Glutamatergic neuron (in vitro differentiated cells): ENCODE data around the gene APOOL. TPM values are rescaled to one million over a fixed set of nuclear protein-coding genes. Genes with fewer than 3 reads are reported as not detected.

Experiments
- DNase-seq: peaks from one replicate; pipeline ENCODE4 v3.0.0; 2022
- H3K27ac Mint-ChIP-seq: one replicate; pipeline ENCODE4 v1.8.0; 2020; ENCODE audit warnings: mild to moderate bottlenecking, mixed read lengths, inconsistent platforms; ENCODE audit not compliant: unreplicated experiment
- H3K27me3 Mint-ChIP-seq: one replicate; pipeline ENCODE4 v1.8.0; 2020; ENCODE audit warnings: mild to moderate bottlenecking, moderate library complexity, mixed read lengths, inconsistent platforms; ENCODE audit not compliant: unreplicated experiment
- H3K36me3 Mint-ChIP-seq: one replicate; pipeline ENCODE4 v1.8.0; 2020; ENCODE audit warnings: mild to moderate bottlenecking, mixed read lengths, inconsistent platforms; ENCODE audit not compliant: unreplicated experiment
- H3K4me1 Mint-ChIP-seq: one replicate; pipeline ENCODE4 v1.8.0; 2020; ENCODE audit warnings: mild to moderate bottlenecking, low read depth, mixed read lengths, inconsistent platforms; ENCODE audit not compliant: unreplicated experiment
- H3K4me3 Mint-ChIP-seq: one replicate; pipeline ENCODE4 v1.8.0; 2020; ENCODE audit warnings: mild to moderate bottlenecking, mixed read lengths, inconsistent platforms; ENCODE audit not compliant: unreplicated experiment
- H3K9me3 Mint-ChIP-seq: one replicate; pipeline ENCODE4 v1.8.0; 2020; ENCODE audit warnings: mild to moderate bottlenecking, moderate library complexity, mixed read lengths, inconsistent platforms; ENCODE audit not compliant: unreplicated experiment
- CTCF ChIP-seq: fragments of 200-600 bp; sonication (generic); IDR thresholded peaks from one replicate; pipeline ENCODE4 v1.5.0; 2021; ENCODE audit not compliant: partially characterized antibody, unreplicated experiment
- total RNA-seq: library from RNA; stranded (reverse); fragmentation: NEBNext Ultra II Directional; extraction: Animal tissue kit (Norgen Biotek cat#: 25700); gene quantifications from one replicate; pipeline ENCODE4 v1.2.1, GENCODE V29; 2021; ENCODE audit not compliant: unreplicated experiment

APOOL gene
- total RNA-seq, 1 donor from 2014 or later, result 21.6 TPM

- H3K9me3 Mint-ChIP-seq, result no peaks in the 10 kb centered on the region
- no peak overlapping the region for H3K4me3 Mint-ChIP-seq
- no peak overlapping the region for H3K27ac Mint-ChIP-seq
- H3K27me3 Mint-ChIP-seq, result no peaks in the 10 kb centered on the region
- no peaks in the 10 kb centered on the region for H3K4me1 Mint-ChIP-seq
- no peak for TF ChIP-seq CTCF
- no peak for DNase-seq
- no peaks in the 10 kb centered on the region for H3K36me3 Mint-ChIP-seq
These were observed 104.5 kb downstream of the APOOL start for GRCh38 chrX:85108165-85108564.

- peak; percentile 40 for DNase-seq
- Mint-ChIP-seq H3K4me3 (no peak overlapping the region), H3K27ac (no peak overlapping the region), H3K36me3 (no peaks in the 10 kb centered on the region), H3K4me1 (no peaks in the 10 kb centered on the region), H3K9me3 (no peaks in the 10 kb centered on the region), H3K27me3 (no peaks in the 10 kb centered on the region)
- peak; percentile 44 for TF ChIP-seq CTCF
These were observed 105.6 kb downstream of the APOOL start for GRCh38 chrX:85109235-85109634.

- Mint-ChIP-seq H3K4me1 (no peaks in the 10 kb centered on the region), H3K36me3 (no peaks in the 10 kb centered on the region), H3K4me3 (no peak overlapping the region), H3K9me3 (no peaks in the 10 kb centered on the region), H3K27me3 (no peaks in the 10 kb centered on the region), H3K27ac (no peak overlapping the region)
- TF ChIP-seq CTCF, result peak; percentile 78
- no peak for DNase-seq
These were observed 107.7 kb downstream of the APOOL start for GRCh38 chrX:85111347-85111746.

GRCh38 chrX:85112293-85112692 lies 108.6 kb downstream of the APOOL start:
- no peak for DNase-seq
- H3K9me3 Mint-ChIP-seq, result no peaks in the 10 kb centered on the region
- no peak for TF ChIP-seq CTCF
- H3K4me3 Mint-ChIP-seq, result no peak overlapping the region
- H3K36me3 Mint-ChIP-seq, result no peaks in the 10 kb centered on the region
- H3K27me3 Mint-ChIP-seq, result no peaks in the 10 kb centered on the region
- no peaks in the 10 kb centered on the region for H3K4me1 Mint-ChIP-seq
- no peak overlapping the region for H3K27ac Mint-ChIP-seq

- H3K36me3 Mint-ChIP-seq, result no peaks in the 10 kb centered on the region
- no peak overlapping the region for H3K27ac Mint-ChIP-seq
- H3K4me1 Mint-ChIP-seq, result no peaks in the 10 kb centered on the region
- no peaks in the 10 kb centered on the region for H3K9me3 Mint-ChIP-seq
- H3K4me3 Mint-ChIP-seq, result no peak overlapping the region
- TF ChIP-seq CTCF, result no peak
- no peak for DNase-seq
- H3K27me3 Mint-ChIP-seq, result no peaks in the 10 kb centered on the region
These were observed 110.1 kb downstream of the APOOL start for GRCh38 chrX:85113746-85114145.
